NCI-H1105 treated with DMSO at 0.1 percent for 48 hours (cell line): ENCODE results near the gene TMCO2.

ENCODE experiments used
- DNase-seq: peaks from one replicate; lab custom pipeline; 2025; lab: John Stamatoyannopoulos, UW

TMCO2 gene

DNA sequence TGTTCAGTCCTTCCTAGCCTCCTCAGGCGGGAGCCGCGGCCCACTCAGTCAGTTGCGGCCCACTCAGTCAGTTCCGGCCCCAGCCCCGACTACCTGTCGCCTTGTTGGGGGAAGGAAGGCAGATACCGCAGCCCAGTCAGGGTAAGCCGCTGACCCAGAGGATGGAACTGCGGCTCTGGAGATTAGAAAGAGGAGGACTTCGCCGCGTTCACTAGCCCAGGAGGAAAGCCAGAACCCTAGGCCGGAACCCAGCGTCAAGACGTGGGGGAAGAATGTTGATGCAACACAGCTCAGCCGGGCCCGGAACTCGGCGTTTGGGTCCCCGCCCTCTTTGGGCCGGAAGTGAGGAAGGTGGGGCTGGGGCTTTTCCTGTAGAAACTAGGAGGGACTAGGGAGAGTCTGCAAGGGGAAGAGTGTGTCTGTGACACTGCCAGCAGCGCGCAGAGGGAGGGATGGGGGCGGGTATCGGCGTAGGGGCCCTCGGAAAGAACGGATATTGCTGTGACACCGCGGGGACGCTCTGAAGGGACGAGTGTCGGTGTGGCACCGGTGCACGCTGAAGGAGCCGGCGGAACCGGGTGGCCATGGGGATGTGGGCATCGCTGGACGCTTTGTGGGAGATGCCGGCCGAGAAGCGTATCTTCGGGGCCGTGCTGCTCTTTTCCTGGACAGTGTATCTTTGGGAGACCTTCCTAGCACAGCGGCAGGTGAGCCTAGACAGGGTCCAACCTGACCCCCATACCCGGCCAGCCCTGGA is 10.1 kb downstream of the TMCO2 start, which contains the start of gene ZMPSTE24:
Gene ZMPSTE24 (plus strand): TSS at position 549 of the 757 bp plus-strand sequence. CDS start 36 bp downstream, at position 585.
- DNase-seq, result peak; percentile 97

DNA sequence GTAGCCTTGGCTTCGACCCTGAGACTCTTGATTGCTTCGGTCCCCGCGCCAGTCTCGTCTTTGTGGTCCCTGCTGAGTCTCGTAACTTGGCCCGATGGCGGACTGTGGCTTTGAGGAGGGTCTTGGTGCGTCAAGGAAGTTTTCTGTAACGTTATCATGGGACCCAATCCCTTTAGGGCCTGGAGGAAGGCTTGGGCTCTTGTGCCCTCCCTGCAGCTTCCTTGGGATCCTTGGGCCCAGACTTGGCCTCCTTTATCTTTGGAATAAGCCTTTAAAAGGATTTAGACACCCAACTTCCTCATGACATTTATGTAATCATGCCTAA is 10.7 kb downstream of the TMCO2 start:
- no peak for DNase-seq

- DNase-seq, result no peak
Measured at GRCh38 chr1:40264354-40264781, 16.6 kb downstream of the TMCO2 start.

- no peak for DNase-seq
Measured at GRCh38 chr1:40265298-40265697, 17.6 kb downstream of the TMCO2 start.

- no peak for DNase-seq
Measured at GRCh38 chr1:40265919-40266318, 18.2 kb downstream of the TMCO2 start.

DNA sequence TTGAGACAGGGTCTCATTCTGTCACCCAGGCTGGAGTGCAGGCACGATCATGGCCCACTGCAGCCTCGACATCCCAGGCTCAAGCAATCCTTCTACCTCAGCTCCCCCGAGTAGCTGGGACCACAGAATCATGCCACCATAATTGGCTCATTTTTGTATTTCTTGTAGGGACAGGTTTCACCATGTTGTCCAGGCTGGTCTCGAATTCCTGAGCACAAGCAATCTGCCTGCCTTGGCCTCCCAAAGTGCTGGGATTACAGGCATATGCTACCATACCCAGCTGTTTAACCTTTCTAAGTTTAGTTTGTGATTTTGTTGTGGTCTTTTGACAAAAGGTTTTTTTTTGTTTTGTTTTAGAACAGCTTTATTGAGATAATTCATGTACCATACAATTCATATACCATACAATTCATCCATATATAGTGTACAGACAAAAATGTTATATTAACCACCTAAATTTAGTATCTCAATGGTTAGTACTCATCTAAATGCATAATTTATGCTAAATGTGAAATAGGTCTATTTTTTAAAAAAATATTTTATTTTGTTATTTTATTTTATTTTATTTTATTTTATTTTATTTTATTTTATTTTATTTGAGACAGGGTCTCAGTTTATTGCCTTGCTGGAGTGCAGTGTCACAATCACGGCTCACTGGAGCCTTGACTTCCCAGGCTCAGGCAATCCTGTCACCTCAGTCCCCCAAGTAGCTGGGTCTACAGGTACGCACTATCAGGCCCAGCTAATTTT is 19.2 kb downstream of the TMCO2 start:
- no peak for DNase-seq

GRCh38 chr1:40267767-40268187 is 20.0 kb downstream of the TMCO2 start:
- no peak for DNase-seq

- DNase-seq, result no peak
Measured at GRCh38 chr1:40268211-40268610, 20.5 kb downstream of the TMCO2 start.

DNA sequence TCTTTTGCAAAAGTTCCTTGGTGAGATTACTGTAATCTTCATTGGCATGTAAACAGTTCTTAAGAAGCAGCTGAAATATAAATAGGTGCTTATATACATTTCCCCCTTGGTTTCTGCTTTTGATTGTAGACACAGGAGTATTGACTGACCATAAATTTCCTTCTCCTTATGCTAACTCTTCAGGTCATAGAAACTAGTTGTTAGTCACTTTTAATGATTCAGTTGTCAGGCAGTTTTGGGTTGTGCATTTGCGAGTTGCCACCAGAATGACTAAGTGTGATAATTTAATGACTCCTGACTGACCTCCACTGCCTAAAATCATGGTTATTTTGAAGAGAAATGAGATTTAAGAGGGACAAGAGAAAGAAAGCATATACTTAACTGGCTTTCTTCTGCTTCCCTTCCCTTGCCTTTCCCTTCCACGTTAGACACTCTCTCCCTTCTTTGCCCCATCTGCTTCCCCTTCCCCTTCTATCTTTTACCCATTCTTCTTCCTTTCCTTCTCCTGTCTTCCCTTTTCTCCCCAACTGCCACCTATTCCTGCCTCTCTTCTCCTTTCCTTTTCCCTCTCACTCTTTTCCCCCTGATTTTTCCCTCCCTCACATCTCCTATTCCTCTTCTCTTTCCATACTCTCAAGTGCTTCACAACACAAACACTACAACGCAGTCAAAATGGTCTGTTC is 22.6 kb downstream of the TMCO2 start:
- DNase-seq, result no peak

DNA sequence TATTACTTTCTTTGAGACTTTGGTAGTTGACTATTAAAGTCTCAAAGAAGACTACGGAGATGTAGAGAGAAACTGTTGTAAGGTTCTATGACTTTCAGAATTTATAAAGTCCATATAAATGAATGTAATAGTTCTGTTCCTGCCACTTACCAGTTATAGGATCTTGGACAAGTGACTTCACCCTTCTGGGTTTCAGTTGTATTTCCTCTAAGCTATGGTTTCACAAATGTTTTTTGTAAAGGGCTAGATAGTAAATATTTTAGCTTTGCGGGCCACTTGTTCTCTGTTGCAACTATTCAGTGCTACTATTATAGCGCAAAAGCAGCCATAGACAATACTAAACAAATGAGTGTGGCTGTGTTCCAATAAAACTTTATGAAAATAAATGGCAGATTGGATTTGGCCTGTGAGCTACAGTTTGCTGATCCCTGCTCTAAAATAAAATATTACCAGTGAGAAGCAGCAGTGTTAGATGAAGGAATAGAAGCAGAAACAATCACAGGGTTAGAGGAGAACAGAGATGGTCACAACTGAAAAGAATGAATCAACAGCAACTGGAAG is 25.0 kb downstream of the TMCO2 start:
- DNase-seq, result no peak

DNA sequence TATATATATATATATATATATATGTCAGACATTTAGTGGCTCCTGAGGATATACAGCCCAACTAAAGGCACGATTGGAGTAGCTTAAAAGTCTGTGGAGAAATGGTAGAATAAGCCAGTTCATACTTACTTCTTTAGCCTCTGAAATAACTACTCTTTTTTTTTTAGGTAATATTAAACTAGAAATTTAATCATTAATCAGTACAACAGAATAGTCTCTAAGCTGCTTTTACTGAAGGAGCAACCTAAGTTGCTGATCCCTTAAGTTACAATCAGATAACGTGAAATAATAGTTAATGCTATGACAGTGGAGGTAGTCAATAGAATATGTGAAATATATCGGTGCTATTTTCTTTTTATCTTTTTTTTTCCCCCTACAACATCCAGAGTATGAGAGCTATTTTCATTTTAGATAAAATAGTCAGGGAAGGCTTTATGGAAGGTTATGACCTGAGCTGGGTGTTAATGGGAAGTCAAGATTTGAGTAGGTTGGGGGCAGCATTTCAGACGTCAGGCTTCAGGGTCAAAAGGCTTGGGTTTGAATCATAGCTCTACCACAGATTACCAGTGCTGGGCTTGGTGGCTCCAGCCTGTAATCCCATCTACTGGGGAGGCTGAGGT is 25.9 kb downstream of the TMCO2 start:
- DNase-seq, result no peak

- no peak for DNase-seq
Measured at GRCh38 chr1:40274331-40274730, 26.6 kb downstream of the TMCO2 start.

GRCh38 chr1:40276122-40276521 is 28.4 kb downstream of the TMCO2 start:
- DNase-seq, result no peak

GRCh38 chr1:40281853-40282252 is 34.1 kb downstream of the TMCO2 start:
- no peak for DNase-seq

DNA sequence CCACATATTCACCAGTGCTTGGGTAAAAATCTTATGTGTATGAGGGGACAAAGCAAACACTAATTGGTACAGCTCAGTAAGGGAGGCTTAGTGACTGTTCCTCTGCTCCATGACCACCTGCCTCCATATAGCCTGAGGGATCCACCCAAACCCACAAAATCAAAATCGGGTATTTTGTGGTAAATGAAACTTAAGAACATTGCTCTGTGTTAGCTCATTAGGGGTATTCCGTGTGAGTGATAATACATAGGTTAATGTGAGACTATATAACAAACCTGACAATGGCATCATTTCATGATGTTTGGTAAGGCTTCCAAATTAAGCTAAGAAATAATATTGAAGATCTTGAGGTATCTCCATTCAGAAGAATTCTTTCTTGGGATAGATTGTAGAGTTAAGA is 43.6 kb downstream of the TMCO2 start:
- no peak for DNase-seq

DNA sequence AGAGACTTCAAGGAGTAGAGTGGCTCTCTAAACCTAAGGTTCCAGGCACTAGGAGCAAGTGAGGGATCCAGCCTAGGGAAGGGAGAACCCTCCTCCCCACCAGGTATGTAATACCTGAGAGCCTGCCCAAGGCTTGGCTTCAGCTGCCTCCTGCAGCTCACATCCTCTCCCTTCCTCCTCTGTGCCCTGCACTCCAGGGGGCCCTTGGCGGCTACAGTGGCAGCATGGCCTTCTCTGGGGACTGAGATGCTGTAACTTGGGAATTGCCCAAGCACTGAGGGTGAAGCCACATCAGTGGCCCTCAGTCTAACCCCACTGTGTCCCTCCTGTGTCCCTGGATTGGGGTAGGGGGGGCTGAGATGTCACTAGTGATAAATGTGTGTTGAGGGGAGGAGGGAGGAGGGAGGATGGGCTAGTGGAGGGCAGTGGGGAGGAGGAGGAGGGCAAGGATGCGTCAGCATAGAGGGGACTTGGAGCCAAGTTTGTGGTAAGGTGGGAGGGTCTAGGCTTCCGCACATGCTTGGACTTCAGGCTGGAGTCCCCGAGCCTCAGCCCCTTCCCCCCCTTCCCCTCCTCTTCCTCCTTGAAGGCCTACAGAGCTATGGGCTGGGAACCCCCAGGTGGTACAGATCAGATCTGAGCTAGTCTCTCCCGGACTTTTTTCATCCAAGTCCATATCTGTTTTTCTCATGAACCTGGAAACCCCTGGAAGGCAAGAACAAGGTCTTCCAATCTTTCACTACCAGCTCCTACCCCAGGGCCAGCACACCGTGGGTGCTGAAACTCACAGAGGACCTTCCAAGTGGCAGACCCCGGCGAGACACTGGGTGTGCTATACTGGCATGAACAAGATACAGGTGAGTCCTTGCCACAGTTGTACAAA is 51.9 kb downstream of the TMCO2 start:
- DNase-seq, result no peak

GRCh38 chr1:40300249-40300567 is 52.5 kb downstream of the TMCO2 start:
- DNase-seq, result no peak

DNA sequence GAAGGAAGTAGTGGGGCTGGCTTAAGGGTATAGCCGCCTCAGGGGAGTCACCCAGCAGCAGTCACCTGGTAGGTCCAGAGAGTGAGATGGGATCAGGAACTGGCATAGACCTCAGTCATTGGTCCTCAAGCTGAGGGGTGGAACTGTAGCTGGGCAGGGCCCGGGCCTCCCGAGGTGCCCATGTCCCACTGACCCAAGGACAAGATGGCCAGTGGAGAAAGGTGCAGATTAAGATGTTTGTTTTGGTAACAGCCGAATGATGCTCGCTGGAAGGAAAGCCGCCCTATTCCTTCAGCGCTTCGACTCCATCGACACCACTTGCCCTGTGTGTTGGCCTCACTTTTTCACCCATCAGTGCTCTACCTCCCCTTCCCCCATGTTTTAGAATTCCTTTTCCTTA is 52.9 kb downstream of the TMCO2 start:
- no peak for DNase-seq

GRCh38 chr1:40301066-40301465 is 53.3 kb downstream of the TMCO2 start:
- DNase-seq, result no peak
